ENCODE measurements around the gene CYP46A1.

DNA sequence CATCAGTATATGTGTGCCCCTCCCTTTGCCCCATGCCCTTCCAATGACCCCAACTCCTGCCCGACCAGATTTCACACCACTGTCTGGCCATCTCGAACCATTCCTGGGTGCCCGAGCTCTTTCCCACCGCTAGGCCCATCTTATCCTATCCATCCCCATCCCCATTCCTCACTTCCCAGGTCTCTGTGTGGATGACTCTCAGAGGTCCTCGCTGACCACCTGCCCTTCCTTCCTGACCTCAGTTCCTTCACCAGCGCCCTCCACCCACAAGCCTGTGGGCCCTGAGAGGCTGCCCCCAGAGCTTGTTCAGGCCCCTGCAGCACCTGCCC is 49.1 kb downstream of the CYP46A1 start:
- TF ChIP-seq SIN3A (IDR thresholded peaks at IDR 0.05; ENCODE audit: borderline replicate concordance, insufficient read depth, low read depth, low read length) = no peak
- TF ChIP-seq, protein P1, sequence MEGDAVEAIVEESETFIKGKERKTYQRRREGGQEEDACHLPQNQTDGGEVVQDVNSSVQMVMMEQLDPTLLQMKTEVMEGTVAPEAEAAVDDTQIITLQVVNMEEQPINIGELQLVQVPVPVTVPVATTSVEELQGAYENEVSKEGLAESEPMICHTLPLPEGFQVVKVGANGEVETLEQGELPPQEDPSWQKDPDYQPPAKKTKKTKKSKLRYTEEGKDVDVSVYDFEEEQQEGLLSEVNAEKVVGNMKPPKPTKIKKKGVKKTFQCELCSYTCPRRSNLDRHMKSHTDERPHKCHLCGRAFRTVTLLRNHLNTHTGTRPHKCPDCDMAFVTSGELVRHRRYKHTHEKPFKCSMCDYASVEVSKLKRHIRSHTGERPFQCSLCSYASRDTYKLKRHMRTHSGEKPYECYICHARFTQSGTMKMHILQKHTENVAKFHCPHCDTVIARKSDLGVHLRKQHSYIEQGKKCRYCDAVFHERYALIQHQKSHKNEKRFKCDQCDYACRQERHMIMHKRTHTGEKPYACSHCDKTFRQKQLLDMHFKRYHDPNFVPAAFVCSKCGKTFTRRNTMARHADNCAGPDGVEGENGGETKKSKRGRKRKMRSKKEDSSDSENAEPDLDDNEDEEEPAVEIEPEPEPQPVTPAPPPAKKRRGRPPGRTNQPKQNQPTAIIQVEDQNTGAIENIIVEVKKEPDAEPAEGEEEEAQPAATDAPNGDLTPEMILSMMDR (IDR thresholded peaks at IDR 0.05) = no peak
- no peak for TF ChIP-seq TCF7L2 (IDR thresholded peaks at IDR 0.05; ENCODE audit: low read depth, low read length)

Data from Panc1 (cell line).